Measurements from ENCODE around the gene DCLK1. TPM values are rescaled to one million over a fixed set of nuclear protein-coding genes. Genes with fewer than 3 reads are reported as not detected.

Gene DCLK1
- total RNA-seq, 1 donor from 2014 or later, result 22.6 TPM

GRCh38 chr13:36001561-36001960 lies 129.6 kb downstream of the DCLK1 start:
- Histone ChIP-seq H3K36me3 (no peaks in the 10 kb centered on the region), H3K9me3 (no peaks in the 10 kb centered on the region), H3K4me1 (no peaks in the 10 kb centered on the region), H3K27ac (no peak overlapping the region), H3K27me3 (no peaks in the 10 kb centered on the region), H3K4me3 (no peak overlapping the region)
- intact Hi-C loops (cut with DNase I), result no loop called here
- no peak for DNase-seq (ENCODE audit: low spot score in 2 of 2)
- no peak for TF ChIP-seq CTCF (IDR thresholded peaks at IDR 0.05)

GRCh38 chr13:36000028-36000427 lies 131.2 kb downstream of the DCLK1 start:
- intact Hi-C loops (cut with DNase I), result no loop called here
- H3K27me3 ChIP-seq, result no peaks in the 10 kb centered on the region
- no peaks in the 10 kb centered on the region for H3K4me1 ChIP-seq
- TF ChIP-seq CTCF (IDR thresholded peaks at IDR 0.05), result no peak
- DNase-seq (ENCODE audit: low spot score in 2 of 2), result no peak
- H3K27ac ChIP-seq, result no peak overlapping the region
- no peaks in the 10 kb centered on the region for H3K9me3 ChIP-seq
- no peaks in the 10 kb centered on the region for H3K36me3 ChIP-seq
- no peak overlapping the region for H3K4me3 ChIP-seq

DNA sequence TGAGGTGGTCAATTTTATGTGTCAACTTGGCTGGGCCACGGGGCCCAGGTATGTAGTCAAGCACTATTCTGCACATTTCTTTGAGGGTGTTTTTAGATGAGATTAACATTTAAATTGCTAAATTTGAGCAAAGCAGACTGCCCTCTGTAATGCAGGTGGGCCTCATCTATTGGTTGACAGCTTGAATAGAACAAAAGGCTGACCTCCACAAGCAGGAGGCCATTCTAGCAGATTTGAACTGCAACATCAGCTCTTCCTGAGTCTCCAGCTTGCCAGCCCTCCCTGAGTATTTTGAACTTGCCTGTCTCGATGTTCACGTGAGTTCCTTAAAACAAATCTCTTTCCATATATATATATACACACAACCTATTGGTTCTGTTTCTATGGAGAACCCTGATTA lies 134.8 kb downstream of the DCLK1 start:
- Histone ChIP-seq H3K27ac (no peak overlapping the region), H3K4me3 (no peak overlapping the region), H3K36me3 (no peaks in the 10 kb centered on the region), H3K27me3 (no peaks in the 10 kb centered on the region), H3K9me3 (no peaks in the 10 kb centered on the region), H3K4me1 (peaks cover 0 to 21% of the 10 kb centered on the region in 2 donors)
- intact Hi-C loops (cut with DNase I), result no loop called here
- TF ChIP-seq CTCF (IDR thresholded peaks at IDR 0.05), result no peak
- no peak for DNase-seq (ENCODE audit: low spot score in 2 of 2)

GRCh38 chr13:35995136-35995535 lies 136.0 kb downstream of the DCLK1 start:
- DNase-seq (ENCODE audit: low spot score in 2 of 2), result no peak
- intact Hi-C loops (cut with DNase I), result no loop called here
- Histone ChIP-seq H3K27me3 (no peaks in the 10 kb centered on the region), H3K4me3 (no peak overlapping the region), H3K9me3 (no peaks in the 10 kb centered on the region), H3K27ac (peak overlapping the region in 1 of 2 donors; percentile 46), H3K4me1 (peaks cover 5 to 21% of the 10 kb centered on the region in 2 donors), H3K36me3 (no peaks in the 10 kb centered on the region)
- TF ChIP-seq CTCF (IDR thresholded peaks at IDR 0.05), result no peak

GRCh38 chr13:35994131-35994966 lies 136.8 kb downstream of the DCLK1 start:
- H3K27me3 ChIP-seq, result no peaks in the 10 kb centered on the region
- intact Hi-C loops (cut with DNase I), result no loop called here
- H3K4me1 ChIP-seq, result peaks cover 6 to 21% of the 10 kb centered on the region in 2 donors
- no peaks in the 10 kb centered on the region for H3K9me3 ChIP-seq
- DNase-seq (ENCODE audit: low spot score in 2 of 2), result peak; percentile 16 to 86
- no peak for TF ChIP-seq CTCF (IDR thresholded peaks at IDR 0.05)
- H3K4me3 ChIP-seq, result peak overlapping the region in 1 of 2 donors; percentile 2
- peak overlapping the region; percentile 68 to 75 for H3K27ac ChIP-seq
- no peaks in the 10 kb centered on the region for H3K36me3 ChIP-seq

All from ascending aorta (tissue), 2 donors.